Activated CD8-positive, alpha-beta memory T cell treated with anti-CD3 and anti-CD28 coated beads, Interleukin-2, amount 50 U/mL, for 48 hours (primary cell): ENCODE measurements around the gene DLAT.
"Not testable (repeated sequence)": the region's sequence is repeated elsewhere in the genome, so short reads cannot be mapped to it uniquely, and the experiment has no call there.

Source experiments
- DNase-seq: peaks from one replicate; pipeline ENCODE4 v3.0.0-alpha.2; 2020

Gene DLAT

GRCh38 chr11:112024773-112025678, at the start of gene DLAT:
Gene DLAT, plus strand, starts transcription at chr11:112025408. Its CDS starts 65 bp downstream, at chr11:112025473.
- DNase-seq = peak; percentile 90

- DNase-seq = no peak
Observed at GRCh38 chr11:111976119-111976766, 49.0 kb upstream of the DLAT start.

GRCh38 chr11:111976767-111977145, 48.5 kb upstream of the DLAT start:
- DNase-seq = no peak

GRCh38 chr11:111977146-111978027, 47.8 kb upstream of the DLAT start:
- DNase-seq = peak; percentile 66

- no peak for DNase-seq
Observed at GRCh38 chr11:111978028-111978771, 47.0 kb upstream of the DLAT start.

GRCh38 chr11:111980062-111980461, 45.1 kb upstream of the DLAT start:
- no peak for DNase-seq

- no peak for DNase-seq
Observed at GRCh38 chr11:111981270-111981669, 43.9 kb upstream of the DLAT start.

GRCh38 chr11:111982019-111982464, 43.2 kb upstream of the DLAT start:
- peak; percentile 63 for DNase-seq

- no peak for DNase-seq
Observed at GRCh38 chr11:111982541-111983186, 42.5 kb upstream of the DLAT start.

- no peak for DNase-seq
Observed at GRCh38 chr11:111983187-111983986, 41.8 kb upstream of the DLAT start.

GRCh38 chr11:111986589-111986988, 38.6 kb upstream of the DLAT start:
- no peak for DNase-seq

- DNase-seq = no peak
Observed at GRCh38 chr11:111990381-111990780, 34.8 kb upstream of the DLAT start.

- DNase-seq = no peak
Observed at GRCh38 chr11:111992206-111992855, 32.9 kb upstream of the DLAT start.

- no peak for DNase-seq
Observed at GRCh38 chr11:111996129-111996528, 29.1 kb upstream of the DLAT start.

GRCh38 chr11:111996669-111997068, 28.5 kb upstream of the DLAT start:
- not testable (repeated sequence) for DNase-seq

- no peak for DNase-seq
Observed at GRCh38 chr11:111999111-111999510, 26.1 kb upstream of the DLAT start.

- DNase-seq = no peak
Observed at GRCh38 chr11:112000703-112001102, 24.5 kb upstream of the DLAT start.

GRCh38 chr11:112002491-112003216, 22.6 kb upstream of the DLAT start:
- no peak for DNase-seq

GRCh38 chr11:112004389-112004788, 20.8 kb upstream of the DLAT start:
- no peak for DNase-seq
